ENCODE results near the gene DNM3.

Gene DNM3

DNA sequence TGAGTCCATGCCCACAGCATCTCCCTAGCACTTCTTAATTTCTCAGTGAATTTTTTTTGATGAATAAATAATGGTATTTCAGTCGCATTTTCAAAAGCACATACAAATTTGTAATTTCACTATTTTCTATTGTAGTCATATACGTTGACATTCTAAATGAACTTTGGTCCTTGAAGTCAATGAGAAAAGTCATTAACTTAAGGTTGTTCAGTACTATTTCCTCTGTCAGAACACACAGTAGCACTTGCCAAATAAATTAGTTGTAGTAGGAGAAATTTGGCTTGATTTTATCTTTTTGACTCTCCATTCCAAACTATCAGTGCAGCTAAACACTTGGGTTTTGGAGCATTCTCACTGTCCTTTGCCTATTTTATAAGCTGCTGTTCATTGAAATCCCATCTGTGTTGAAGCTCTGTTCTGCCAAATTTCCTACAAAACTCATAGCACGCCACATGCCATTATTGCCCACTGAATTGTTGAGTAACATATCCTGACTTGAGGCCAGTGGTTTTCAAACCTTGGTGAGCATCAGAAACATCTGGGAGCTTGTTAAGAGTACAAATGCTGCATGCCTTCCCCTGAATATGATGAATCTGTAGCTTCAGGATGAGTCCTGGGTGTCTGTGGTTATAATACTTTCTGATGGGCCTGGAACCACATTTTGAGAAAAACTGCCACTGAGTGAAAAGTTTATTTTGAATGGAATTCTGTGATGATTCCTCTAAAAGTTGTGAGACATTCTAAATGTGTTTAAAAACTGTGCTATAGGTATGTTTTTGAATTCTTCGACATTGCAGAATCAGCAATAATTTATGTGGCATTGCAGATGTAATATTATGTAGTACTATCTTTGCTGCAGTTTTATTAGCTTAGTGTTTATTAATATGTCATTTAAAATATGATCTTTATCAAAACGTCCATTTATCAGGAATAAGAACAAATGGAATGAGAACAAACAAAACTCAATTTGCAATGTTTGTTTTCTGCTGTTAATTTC, 78.9 kb downstream of the DNM3 start:
- DNase-seq (ENCODE audit: low spot score), result no peak

DNA sequence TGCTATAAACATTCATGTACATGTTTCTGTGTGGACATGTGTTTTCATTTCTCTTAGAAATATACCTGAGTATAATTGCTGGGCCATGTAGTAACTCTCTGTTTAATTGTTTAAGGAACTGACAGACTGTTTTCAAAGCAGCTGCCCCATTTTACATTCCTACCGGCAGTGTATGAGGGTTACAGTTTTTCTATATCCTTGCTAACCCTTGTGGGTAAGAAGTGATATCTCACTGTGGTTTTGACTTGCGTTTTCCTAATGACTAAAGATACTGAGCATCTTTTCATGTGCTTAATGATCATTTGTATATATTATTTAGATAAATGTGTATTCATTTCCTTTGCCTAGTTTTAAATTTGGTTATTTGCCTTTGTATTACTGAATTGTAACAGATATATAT, 81.7 kb downstream of the DNM3 start:
- DNase-seq (ENCODE audit: low spot score), result no peak

DNA sequence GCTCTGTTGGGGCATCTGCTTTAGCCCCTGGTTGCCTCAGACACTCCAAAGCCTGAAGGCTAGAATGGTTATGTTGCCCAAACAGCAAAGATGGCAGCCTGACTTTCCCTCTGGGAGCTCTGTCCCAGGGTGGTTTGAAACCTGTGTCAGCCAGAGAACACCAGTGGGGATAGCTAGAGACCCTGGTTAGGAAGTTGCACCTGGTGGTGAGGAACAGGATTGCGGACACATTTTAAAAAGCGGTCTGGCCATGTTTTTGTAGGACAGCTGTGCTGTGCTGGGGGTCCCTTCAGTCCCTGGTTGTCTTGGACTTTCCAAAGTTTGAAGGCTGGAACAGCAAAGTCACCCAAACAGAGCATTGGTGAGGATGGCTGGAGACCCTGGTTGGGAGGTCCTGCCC, 87.8 kb downstream of the DNM3 start:
- no peak for DNase-seq (ENCODE audit: low spot score)

DNA sequence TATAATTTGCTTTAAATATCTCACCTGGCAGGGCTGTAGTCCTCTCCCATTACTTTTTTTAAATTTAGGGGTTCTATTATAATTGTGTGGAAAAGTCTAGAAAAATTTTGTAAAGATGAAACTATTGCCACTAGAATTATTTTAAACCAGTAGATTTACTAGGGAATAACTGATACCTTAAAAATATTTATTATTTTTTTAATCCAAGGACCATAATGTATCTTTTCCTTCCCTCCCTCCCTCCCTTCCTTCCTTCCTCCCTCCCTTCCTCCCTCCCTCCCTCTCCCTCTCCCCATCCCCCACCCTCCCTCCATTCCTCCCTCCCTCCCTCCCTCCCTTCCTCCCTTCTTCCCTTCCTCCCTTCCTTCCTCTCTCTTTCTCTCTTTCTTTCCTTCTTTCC, 90.5 kb downstream of the DNM3 start:
- DNase-seq (ENCODE audit: low spot score), result no peak

DNA sequence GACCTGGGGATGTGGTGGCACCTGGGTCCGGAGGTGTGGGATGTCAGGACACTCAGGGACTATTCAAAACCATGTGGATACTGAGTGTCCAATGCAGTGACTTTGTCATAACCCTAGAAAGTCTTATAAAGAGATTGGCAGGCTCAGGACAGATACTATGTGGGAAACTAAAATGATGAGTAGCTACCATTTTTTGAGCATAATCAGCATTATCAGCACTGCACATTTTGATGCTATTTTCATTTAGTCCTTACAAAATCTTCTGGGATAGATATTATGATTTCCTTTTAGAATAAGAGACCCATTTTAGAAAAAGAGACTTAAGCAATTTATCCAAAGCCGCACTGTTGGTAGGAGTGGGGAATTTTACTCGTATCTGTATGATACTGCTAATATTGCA, 93.4 kb downstream of the DNM3 start:
- no peak for DNase-seq (ENCODE audit: low spot score)

DNA sequence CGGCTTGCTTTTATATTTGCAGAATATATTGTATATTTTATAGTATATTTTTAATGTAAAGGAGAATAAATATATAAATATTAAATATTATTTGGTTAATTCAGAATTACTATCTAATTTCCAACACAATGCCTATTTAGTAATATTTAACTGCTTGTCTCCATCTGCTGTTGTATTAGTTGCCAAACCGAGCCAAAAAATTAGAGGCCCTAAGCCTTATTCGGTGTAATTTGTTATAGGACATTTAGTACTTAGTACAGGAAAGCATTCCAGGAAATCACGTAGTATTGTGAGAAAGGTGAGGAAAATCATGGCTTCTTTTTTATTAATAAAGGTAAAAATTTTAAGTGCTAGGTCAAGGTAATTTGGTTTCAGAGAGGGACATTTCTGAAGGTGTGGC, 93.8 kb downstream of the DNM3 start:
- no peak for DNase-seq (ENCODE audit: low spot score)

DNA sequence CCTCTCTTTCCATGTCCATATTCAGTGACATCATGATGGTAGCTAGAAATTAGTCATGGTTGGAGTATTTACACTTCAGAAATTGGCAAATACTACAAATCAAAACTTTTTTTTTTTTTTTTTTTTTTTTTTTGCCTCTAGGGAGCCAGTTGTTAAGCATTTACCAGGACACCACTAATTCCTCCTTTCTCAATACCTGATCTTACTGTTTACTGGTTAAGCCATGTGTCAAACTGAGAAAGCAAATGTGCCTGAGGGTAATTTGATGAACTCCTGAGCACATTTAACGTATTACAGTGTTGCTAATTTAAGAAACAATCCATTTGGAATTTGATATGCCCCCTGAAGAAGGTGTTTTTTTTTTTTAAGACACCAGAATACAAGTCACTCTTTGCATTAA, 94.4 kb downstream of the DNM3 start:
- no peak for DNase-seq (ENCODE audit: low spot score)

DNA sequence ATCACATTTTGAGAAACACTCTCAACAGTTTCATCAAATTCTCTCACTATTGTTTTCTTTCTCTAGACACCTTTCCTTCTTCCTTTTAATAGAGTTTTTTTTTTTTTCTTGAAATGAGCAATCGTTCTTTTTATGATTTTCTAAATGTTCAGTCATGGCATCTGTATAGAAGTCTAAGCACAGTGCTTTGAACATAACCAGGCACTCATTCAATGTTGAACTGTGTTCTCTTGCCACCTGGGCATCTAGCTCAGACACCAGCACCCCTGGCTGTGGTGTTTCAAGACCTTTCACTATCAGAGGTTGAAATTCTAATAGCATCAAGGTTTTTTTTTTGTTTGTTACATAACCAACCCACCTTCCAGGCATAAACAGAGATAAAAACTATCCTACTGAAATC, 96.6 kb downstream of the DNM3 start:
- no peak for DNase-seq (ENCODE audit: low spot score)

DNA sequence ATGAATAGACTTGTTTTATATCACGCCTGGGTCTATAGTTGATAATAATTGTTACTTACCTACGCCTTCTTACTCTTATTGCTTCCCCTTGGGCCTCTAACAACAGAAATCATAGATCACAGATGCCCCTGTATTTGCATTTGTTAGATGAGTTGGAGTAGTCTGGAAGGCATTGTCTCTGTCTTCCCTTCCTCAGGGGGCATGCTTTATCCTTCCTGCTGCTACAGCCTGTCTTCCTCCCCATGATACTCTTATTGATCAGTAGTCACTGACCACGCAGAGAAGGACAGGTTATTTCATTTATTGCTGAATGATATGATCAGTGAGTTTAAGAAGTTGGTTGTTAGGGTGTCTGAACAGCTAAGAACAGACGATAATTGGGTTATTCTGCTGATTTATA, 98.4 kb downstream of the DNM3 start:
- DNase-seq (ENCODE audit: low spot score), result no peak

DNA sequence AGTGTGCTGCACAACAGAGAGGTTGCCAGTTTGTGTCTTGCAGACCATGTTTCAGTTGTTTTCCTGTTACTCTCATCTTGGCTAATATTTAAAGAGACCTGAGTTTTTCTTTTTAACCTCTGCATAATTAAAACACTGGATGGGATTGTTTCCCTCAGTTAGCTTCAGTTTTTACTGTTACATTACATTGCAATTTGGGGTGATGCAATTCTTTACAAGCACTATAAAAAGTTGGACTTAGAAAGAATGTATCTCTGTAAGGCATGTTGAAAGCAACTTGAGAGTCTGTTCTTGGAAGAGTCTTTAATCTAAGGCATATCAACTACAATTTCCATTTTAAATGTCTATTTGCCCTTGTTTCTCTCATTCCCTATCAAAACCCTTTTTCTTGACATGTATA, 99.1 kb downstream of the DNM3 start:
- DNase-seq (ENCODE audit: low spot score), result no peak

DNA sequence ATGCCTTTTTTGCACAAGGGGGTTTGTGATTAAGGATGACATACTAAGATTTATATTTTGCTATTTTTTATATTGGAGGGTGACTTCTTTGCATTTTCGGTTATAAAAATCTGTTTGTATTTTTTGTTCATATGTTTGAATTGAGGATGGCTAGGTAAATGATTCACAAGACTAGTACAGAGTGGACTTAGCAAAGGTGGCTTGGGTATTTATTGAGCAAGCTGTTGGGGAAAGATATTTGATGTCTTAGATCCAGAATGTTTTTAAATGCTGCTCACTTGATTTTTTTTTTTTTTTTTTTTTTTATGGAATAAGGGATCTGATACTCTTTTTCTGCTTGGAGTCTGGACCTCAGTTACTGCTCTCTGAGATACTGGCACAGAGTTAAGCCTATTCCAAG, 100.6 kb downstream of the DNM3 start:
- DNase-seq (ENCODE audit: low spot score), result no peak

DNA sequence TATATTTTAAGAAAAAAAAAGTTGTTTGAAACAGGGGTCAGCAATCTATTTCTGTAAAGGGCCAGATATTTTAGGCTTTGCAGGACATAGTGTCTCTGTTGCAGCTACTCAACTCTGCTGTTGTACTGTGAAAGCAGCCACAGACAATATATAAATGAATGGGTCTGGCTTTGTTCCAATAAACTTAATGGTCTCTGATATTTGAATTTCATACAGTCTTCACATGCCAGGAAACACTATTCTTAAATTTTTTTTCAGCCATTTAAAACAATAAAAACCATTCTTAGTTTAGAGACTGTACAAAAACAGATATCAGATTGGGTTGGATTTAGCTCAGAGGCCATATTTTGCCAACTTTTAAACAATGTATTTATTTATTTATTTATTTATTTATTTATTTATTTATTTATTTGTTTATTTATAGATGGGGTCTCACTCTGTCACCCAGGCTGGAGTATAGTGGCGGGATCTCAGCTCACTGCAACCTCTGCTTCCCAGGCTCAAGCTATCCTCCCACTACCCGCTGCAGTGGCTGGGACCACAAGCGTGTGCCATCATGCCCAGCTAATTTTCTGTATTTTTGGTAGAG, 102.8 kb downstream of the DNM3 start:
- no peak for DNase-seq (ENCODE audit: low spot score)

DNA sequence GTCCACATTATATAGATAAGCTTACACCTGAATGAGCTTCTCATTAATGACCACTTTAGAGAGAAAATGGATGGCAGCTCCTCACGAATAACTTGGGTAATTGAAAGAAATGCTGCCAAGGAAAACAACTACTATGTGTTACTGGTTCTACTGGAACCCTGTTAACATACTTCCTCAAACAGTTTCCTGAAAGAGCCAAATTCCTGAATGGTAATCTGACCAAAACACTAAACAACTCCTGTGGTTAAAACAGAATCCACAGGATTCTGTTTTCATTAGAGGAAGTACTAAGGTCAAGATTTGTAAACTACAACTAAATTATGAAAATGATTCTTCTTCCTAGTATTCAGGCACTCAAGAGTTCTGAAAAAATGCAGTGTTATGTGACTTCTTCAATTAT, 107.2 kb downstream of the DNM3 start:
- DNase-seq (ENCODE audit: low spot score), result no peak

DNA sequence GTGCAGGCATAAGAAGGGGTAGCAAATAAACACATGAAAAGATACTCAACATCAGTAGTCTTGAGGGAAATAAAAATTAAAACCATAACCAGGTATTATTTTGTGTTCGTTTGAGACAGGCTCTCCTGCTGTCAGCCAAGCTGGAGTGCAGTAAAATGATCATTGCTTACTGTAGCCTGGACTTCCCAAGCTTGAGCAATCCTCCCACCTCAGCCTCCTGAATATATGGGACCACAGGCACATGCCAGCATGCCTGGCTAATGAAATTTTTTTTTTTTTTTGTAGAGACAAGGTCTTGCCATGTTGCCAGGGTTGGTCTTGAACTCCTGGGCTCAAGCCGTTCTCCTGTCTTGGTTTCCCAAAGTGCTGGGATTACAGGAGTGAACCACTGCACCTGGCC, 108.0 kb downstream of the DNM3 start:
- DNase-seq (ENCODE audit: low spot score), result no peak

DNA sequence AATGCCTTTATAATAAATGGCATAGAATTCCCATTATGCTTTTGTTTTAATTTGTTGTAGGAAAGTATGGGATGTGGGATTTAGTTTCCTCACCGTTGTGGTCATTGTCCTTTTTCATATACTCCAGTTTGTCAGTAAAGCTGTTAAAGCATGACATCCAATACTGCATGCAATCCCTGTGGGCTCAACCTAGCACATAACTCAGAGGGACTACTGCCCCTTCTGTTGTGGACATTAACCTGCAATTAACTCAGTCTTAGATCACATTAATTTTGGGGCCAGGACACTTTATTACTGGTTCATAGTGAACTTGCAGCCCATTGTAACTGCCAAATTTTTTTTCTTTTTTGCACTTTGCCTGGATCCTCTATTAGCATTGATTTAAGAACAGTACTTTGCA, 112.5 kb downstream of the DNM3 start:
- no peak for DNase-seq (ENCODE audit: low spot score)

DNA sequence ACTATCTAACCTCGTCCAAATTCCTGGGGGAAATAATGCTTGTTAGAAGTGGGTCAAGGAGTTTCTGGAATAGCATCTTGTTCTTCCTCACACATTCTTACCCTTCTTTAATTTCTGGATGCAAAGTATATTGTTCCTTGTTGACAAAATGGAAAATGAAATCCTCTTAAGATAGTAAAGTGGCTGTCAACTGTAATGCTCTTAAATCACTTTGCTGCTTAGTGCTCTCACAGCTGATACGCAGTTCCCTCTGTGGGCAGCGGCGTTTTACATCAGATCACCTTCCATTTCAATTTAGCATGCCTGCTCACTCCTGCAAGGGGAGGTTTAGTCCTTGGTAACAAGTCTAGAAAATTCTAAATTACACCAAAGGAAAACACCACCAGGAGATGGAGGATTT, 113.1 kb downstream of the DNM3 start:
- DNase-seq (ENCODE audit: low spot score), result no peak

DNA sequence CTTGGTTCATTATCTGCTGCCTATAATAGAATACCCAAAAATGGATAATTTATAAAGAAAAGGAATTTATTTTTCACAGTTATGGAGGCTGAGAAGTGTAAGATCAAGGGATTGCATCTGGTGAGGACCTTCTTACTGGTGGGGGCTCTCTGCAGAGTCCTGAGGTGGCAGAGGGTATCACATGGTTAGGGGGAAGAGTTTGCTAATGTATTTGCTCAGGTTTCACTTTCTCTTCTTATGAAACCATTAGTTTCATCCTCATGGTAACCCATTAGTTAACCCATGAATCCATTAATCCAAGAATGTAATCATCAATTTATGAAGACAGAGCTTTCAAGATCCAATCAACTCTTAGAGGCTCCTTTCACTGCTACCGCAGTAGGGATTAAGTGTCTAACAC, 120.6 kb downstream of the DNM3 start:
- no peak for DNase-seq (ENCODE audit: low spot score)

DNA sequence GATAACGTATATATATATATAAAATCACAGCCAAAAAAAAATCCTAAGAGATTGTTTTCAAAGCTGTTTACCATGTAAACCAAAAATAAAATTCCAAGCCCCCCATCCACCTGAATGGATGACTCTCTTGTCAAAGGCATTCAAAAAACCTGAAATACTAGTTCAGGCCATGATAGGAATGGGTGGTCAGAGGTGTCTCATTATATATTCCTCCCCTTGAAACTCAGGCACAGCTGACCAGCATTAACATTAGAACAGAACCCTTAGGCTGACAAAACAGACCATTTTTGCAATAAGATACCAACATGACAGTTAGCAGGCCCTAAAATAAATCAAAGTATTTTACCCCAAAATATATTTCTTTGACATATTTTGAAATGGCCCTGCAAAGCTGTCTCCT, 122.5 kb downstream of the DNM3 start:
- DNase-seq (ENCODE audit: low spot score), result no peak

DNA sequence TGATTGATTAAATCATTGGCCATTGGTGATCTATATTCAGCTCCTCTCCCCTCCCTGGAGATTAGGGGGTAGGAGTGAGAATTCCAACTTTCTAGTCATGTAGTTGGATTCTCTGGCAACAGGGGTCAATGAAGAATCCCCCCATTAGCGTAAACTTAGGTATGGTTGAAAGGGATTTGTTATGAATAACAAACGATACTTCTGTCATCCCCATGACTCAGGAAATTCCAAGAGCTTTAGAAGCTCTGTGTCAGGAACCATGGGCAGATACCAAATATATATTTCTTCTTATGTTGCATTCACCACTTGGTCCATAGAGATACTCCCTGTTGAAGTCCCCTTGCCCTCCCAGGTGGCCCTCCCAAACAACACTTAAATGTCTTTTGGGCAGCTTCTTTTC, 124.5 kb downstream of the DNM3 start:
- DNase-seq (ENCODE audit: low spot score), result no peak

DNA sequence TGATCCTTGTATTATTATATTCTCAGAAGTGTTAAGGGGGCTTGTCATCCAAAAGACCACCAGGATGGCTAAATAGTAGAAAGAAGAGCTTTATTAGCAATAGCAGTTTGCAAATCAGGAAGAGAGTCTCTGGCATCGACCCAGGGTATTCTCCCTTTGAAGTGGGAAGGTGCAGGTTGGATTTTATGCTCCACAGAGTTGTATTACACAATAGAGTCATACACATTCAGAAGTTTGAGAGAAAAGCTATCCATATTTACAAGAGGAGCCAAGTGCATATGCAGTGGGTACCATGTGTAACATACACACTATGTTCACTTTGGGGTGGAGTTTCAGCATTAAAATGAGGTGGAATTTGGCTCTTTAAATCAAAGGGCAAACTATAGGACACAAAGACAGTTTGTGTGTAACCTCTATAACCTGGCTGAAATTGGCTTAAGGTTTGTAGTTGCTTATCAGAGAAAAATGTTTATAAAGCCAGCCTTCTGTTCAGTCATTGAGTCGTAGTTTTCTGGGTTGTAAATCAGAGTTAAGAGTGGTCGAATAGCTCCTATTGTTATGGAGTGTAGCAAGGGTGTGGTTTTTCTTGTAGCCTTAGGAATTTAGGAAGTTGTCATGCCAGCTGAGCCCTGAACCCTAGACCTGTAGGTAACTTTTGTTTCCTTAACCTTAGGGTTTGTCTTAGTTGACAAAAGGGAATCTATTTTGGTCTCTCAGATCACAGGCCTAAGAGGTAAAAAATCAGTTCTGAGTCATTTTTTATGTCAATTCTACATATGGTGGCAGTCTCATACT, 125.3 kb downstream of the DNM3 start:
- DNase-seq (ENCODE audit: low spot score), result no peak

DNA sequence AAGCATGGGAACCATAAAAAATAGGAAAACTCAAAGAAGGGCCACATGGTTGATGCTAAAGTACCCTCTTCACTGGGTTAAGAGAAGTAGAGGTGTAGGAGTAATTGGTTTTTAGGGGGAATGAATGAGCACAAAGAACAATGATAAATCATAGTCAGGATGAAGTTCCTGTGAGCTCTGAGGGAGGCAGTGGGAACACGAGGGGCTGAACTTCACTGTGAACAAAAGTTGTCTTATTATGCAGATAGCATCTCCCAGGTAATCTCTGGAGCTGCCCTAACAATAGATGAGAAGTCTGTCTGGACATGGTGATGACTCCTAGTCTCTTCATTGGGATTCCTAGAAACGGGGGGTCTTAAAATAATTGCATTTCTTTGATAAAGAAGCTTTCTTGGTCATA, 127.9 kb downstream of the DNM3 start:
- no peak for DNase-seq (ENCODE audit: low spot score)

DNA sequence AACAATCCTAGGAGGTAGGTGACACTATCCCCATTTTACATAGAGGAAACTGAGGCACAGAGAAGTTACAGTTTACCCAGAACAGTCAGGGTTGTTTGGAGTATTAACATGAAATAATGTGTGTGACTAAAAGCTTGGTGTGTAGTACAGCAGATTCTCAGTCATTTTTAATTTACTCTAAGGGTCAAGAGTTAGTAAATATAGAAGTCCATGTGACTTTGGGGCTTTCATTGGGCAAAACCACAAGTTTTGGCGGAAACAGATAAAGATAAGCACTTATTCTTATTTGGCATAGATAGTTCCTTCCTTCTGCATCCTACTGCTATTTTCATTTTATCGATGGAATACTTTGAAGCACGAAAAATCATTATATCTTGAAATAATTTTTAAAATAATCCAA, 128.5 kb downstream of the DNM3 start:
- DNase-seq (ENCODE audit: low spot score), result no peak

DNA sequence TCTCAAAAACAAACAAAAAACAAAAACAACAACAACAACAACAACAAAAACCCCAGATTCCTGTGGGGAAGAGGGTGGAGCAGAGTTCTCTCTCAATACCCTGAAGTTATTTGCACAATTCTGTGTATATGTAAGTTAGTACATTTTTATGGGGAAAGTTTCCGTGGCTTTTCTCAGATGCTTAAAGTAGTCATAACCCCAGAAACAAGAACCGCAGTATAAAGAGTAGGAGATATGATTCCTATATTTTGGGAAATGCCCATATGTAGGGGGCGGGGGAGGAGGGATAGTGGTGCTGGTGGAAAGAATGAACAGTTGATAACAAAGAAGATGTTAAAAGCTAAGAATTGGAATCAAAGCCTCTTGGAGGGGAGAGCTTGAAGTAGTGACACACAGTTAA, 131.5 kb downstream of the DNM3 start:
- no peak for DNase-seq (ENCODE audit: low spot score)

Measured in globus pallidus (tissue), 1 donor.